PC-9 (cell line): ENCODE measurements around the gene SYNE1. TPM values are rescaled to one million over a fixed set of nuclear protein-coding genes. Genes with fewer than 3 reads are reported as not detected.
A peak's percentile ranks its signal among the peaks of the same experiment; 100 is the strongest.

ENCODE experiments used
- BruUV-seq: library from RNA; stranded (reverse); fragments of 400-500 nt; replicated peaks from 2 replicates; lab custom pipeline; 2021; lab: Mats Ljungman, UMichigan
- CTCF ChIA-PET: fragments of 300-600 bp; sonication (Branson Sonifier 250); formaldehyde crosslinking; loops from one replicate; lab custom pipeline; 2022; ENCODE audit warnings: antibody characterized with exemption; lab: Charles Lee
- POLR2A ChIA-PET: fragments of 300-600 bp; sonication (Branson Sonifier 250); formaldehyde crosslinking; loops from one replicate; lab custom pipeline; 2022; ENCODE audit warnings: antibody characterized with exemption; ENCODE audit not compliant: unreplicated experiment; lab: Charles Lee
- DNase-seq, 2 experiments: peaks; one replicate each; pipeline versions ENCODE4 v3.0.0 to v3.0.0-alpha.2; 2015 to 2022; ENCODE audit warnings: mixed read lengths in 1 of 2
- H2AFZ ChIP-seq: fragments of 200-600 bp; sonication (generic); 2 replicates; pipeline ENCODE4 v1.8.1; 2017; ENCODE audit warnings: antibody characterized with exemption
- H3F3A ChIP-seq: fragments of 200-600 bp; sonication (generic); 2 replicates; pipeline ENCODE4 v1.8.1; 2017; ENCODE audit warnings: antibody characterized with exemption, mild to moderate bottlenecking, low read depth; ENCODE audit not compliant: insufficient read depth
- H3K27ac ChIP-seq: fragments of 200-600 bp; sonication (generic); 2 replicates; pipeline ENCODE4 v1.6.1; 2016; ENCODE audit warnings: mixed run types
- H3K27me3 ChIP-seq: fragments of 200-600 bp; sonication (generic); 2 replicates; pipeline ENCODE4 v1.6.1; 2016; ENCODE audit warnings: low read depth, mixed run types; ENCODE audit not compliant: insufficient read depth
- H3K36me3 ChIP-seq: fragments of 200-600 bp; sonication (generic); 2 replicates; pipeline ENCODE4 v1.6.1; 2016; ENCODE audit warnings: low read depth, mixed run types
- H3K4me1 ChIP-seq: fragments of 200-600 bp; sonication (generic); replicated peaks from 2 replicates; pipeline ENCODE4 v1.6.1; 2016; ENCODE audit warnings: mixed run types; ENCODE audit not compliant: insufficient read depth
- H3K4me2 ChIP-seq: fragments of 200-600 bp; sonication (generic); 2 replicates; pipeline ENCODE4 v1.6.1; 2017; ENCODE audit warnings: mixed run types
- H3K4me3 ChIP-seq: fragments of 200-600 bp; sonication (generic); 2 replicates; pipeline ENCODE4 v1.6.1; 2016; ENCODE audit warnings: mixed run types
- H3K79me2 ChIP-seq: fragments of 200-600 bp; sonication (generic); 2 replicates; pipeline ENCODE4 v1.6.1; 2017; ENCODE audit warnings: low read depth, mixed run types
- H3K9me2 ChIP-seq: fragments of 200-600 bp; sonication (generic); 2 replicates; pipeline ENCODE4 v1.8.1; 2017; ENCODE audit warnings: mild to moderate bottlenecking; ENCODE audit not compliant: insufficient read depth
- H3K9me3 ChIP-seq: fragments of 200-600 bp; sonication (generic); 2 replicates; pipeline ENCODE4 v1.8.1; 2016; ENCODE audit warnings: low read depth; ENCODE audit not compliant: insufficient read depth
- H4K20me1 ChIP-seq: fragments of 200-600 bp; sonication (generic); 2 replicates; pipeline ENCODE4 v1.8.1; 2017; ENCODE audit not compliant: insufficient read depth
- CTCF ChIP-seq: fragments of 200-600 bp; sonication (generic); conservative IDR thresholded peaks from 2 replicates; pipeline ENCODE4 v1.6.1; 2017; ENCODE audit warnings: mixed run types, antibody characterized with exemption, mild to moderate bottlenecking, moderate library complexity
- EZH2 ChIP-seq: fragments of 200-600 bp; sonication (generic); IDR thresholded peaks from 2 replicates; pipeline ENCODE4 v1.8.0; 2017; ENCODE audit warnings: antibody characterized with exemption, low read depth
- intact Hi-C: fragments of 100-400 bp; cut with micrococcal nuclease; formaldehyde crosslinking; loops from one replicate; pipeline ENCODE4 v1.10.0; 2022; ENCODE audit not compliant: unreplicated experiment
- total RNA-seq: library from RNA; stranded (reverse); gene quantifications from 2 replicates; pipeline ENCODE4 v1.2.3, GENCODE V29; 2021

Gene SYNE1
- total RNA-seq, 1 experiment from 2014 or later: 13.4 TPM

GRCh38 chr6:152123076-152123475, 514.1 kb downstream of the SYNE1 start:
- no peaks in the 10 kb centered on the region for H3K79me2 ChIP-seq
- no peaks in the 10 kb centered on the region for H3F3A ChIP-seq
- H3K9me3 ChIP-seq: no peaks in the 10 kb centered on the region
- TF ChIP-seq CTCF: no peak
- no peak for TF ChIP-seq EZH2
- ChIA-PET CTCF (no interaction called here), POLR2A (no interaction called here)
- no peaks in the 10 kb centered on the region for H3K4me1 ChIP-seq
- H3K27ac ChIP-seq: no peak overlapping the region
- no peak for DNase-seq
- no peak overlapping the region for H3K4me3 ChIP-seq
- H3K27me3 ChIP-seq: no peaks in the 10 kb centered on the region
- H2AFZ ChIP-seq: 0 out of 2 replicates have a peak overlapping the region, but pooled peaks have one; percentile 4
- intact Hi-C loops: loop anchor here (5.0 kb wide), 1 partner anchor 206 kb away; no protein-coding TSS in a partner anchor
- no peak overlapping the region for H3K4me2 ChIP-seq
- no TSS peak for BruUV-seq
- no peaks in the 10 kb centered on the region for H4K20me1 ChIP-seq
- H3K36me3 ChIP-seq: no peaks in the 10 kb centered on the region
- H3K9me2 ChIP-seq: no peaks in the 10 kb centered on the region

DNA sequence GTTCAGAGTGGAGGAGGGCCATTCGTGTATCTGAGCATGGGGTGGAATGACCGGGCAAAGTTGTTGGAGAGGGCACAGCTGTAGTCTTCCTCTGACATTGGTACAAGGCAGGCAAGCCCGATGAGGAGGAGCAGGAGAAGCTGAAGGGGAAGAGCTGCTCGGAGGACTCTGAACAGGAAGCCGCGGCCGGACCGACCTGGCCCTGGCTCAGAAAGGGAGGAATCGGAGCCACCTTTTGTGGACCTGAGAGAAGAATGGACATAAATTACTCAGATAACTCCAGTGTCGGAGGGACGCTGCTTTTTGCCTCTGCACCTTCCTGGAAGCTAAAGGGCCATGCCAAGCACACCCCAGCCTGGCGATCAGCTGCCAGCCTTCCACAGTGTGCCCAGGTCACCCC, 514.7 kb downstream of the SYNE1 start:
- H3K4me3 ChIP-seq: no peak overlapping the region
- no peaks in the 10 kb centered on the region for H4K20me1 ChIP-seq
- no peak for DNase-seq
- BruUV-seq: no TSS peak
- H3K9me2 ChIP-seq: no peaks in the 10 kb centered on the region
- TF ChIP-seq CTCF (no peak), EZH2 (no peak)
- no peaks in the 10 kb centered on the region for H3K9me3 ChIP-seq
- no peaks in the 10 kb centered on the region for H3K79me2 ChIP-seq
- no peaks in the 10 kb centered on the region for H3K4me1 ChIP-seq
- no peaks in the 10 kb centered on the region for H3K27me3 ChIP-seq
- no peak overlapping the region for H2AFZ ChIP-seq
- H3F3A ChIP-seq: no peaks in the 10 kb centered on the region
- H3K27ac ChIP-seq: no peak overlapping the region
- CTCF ChIA-PET: no interaction called here
- no peak overlapping the region for H3K4me2 ChIP-seq
- intact Hi-C loops: loop anchor here (5.0 kb wide), 1 partner anchor 205 kb away; no protein-coding TSS in a partner anchor
- POLR2A ChIA-PET: no interaction called here
- H3K36me3 ChIP-seq: no peaks in the 10 kb centered on the region

- Histone ChIP-seq H3K27ac (no peak overlapping the region), H4K20me1 (no peaks in the 10 kb centered on the region), H3K27me3 (no peaks in the 10 kb centered on the region), H3F3A (no peaks in the 10 kb centered on the region), H3K9me2 (no peaks in the 10 kb centered on the region), H3K4me1 (no peaks in the 10 kb centered on the region), H3K79me2 (no peaks in the 10 kb centered on the region), H3K36me3 (no peaks in the 10 kb centered on the region), H3K9me3 (no peaks in the 10 kb centered on the region), H3K4me2 (no peak overlapping the region), H2AFZ (no peak overlapping the region), H3K4me3 (no peak overlapping the region)
- CTCF ChIA-PET: no interaction called here
- POLR2A ChIA-PET: interaction anchor here (0.8 kb wide), 1 partner anchor 235 kb away, joined by 9 read pairs; no protein-coding TSS in a partner anchor
- intact Hi-C loops: loop anchor here (5.0 kb wide), 1 partner anchor 205 kb away; no protein-coding TSS in a partner anchor
- DNase-seq: no peak
- BruUV-seq: no TSS peak
- TF ChIP-seq CTCF: no peak
- no peak for TF ChIP-seq EZH2
Observed at GRCh38 chr6:152121910-152122309, 515.3 kb downstream of the SYNE1 start.
